Fibroblast of mammary gland (primary cell): ENCODE measurements around the gene ZDHHC4.

Experiments
- DNase-seq: peaks from one replicate; pipeline ENCODE4 v3.0.0-alpha.2; 2010; ENCODE audit warnings: low read depth
- H3K4me3 ChIP-seq: 2 replicates; pipeline ENCODE4 v1.5.1; 2011; ENCODE audit warnings: low read depth, mild to moderate bottlenecking, low read length, moderate library complexity; ENCODE audit not compliant: control insufficient read depth
- CTCF ChIP-seq: conservative IDR thresholded peaks from 2 replicates; pipeline ENCODE4 v1.5.1; 2011; ENCODE audit warnings: low read depth, low read length, inconsistent platforms; ENCODE audit not compliant: control insufficient read depth, insufficient read depth

The ZDHHC4 gene

GRCh38 chr7:6577369-6578113, at the start of gene ZDHHC4:
Gene ZDHHC4 (plus strand): TSS chr7:6577454. CDS start chr7:6580562, 3,108 bp downstream.
- TF ChIP-seq CTCF: no peak
- DNase-seq: peak; percentile 81

GRCh38 chr7:6528401-6529130, 48.7 kb upstream of the ZDHHC4 start:
- no peak for TF ChIP-seq CTCF
- H3K4me3 ChIP-seq: no peak overlapping the region
- no peak for DNase-seq

More at GRCh38 chr7:6577369-6578113, at the start of gene ZDHHC4:
- peak within 1 kb of the TSS; percentile 78 for H3K4me3 ChIP-seq

- DNase-seq: no peak
- TF ChIP-seq CTCF: no peak
- no peak overlapping the region for H3K4me3 ChIP-seq
These were observed 47.6 kb upstream of the ZDHHC4 start for GRCh38 chr7:6529643-6530042.

- H3K4me3 ChIP-seq: no peak overlapping the region
- TF ChIP-seq CTCF: no peak
- DNase-seq: no peak
These were observed 46.4 kb upstream of the ZDHHC4 start for GRCh38 chr7:6530626-6531491.

GRCh38 chr7:6531492-6532279, 45.6 kb upstream of the ZDHHC4 start:
- TF ChIP-seq CTCF: no peak
- no peak for DNase-seq
- H3K4me3 ChIP-seq: no peak overlapping the region

- no peak overlapping the region for H3K4me3 ChIP-seq
- no peak for TF ChIP-seq CTCF
- no peak for DNase-seq
These were observed 44.7 kb upstream of the ZDHHC4 start for GRCh38 chr7:6532516-6532915.
